Erythroblast (primary cell): ENCODE results near the gene TNNC2.
"Not testable (repeated sequence)": the region's sequence is repeated elsewhere in the genome, so short reads cannot be mapped to it uniquely, and the experiment has no call there.

Source experiments
- GATA1 ChIP-seq: IDR thresholded peaks from 2 replicates; pipeline ENCODE4 v1.6.1; 2011; ENCODE audit warnings: low read depth, mild to moderate bottlenecking, control low read depth, low read length, moderate library complexity
- POLR2A ChIP-seq: IDR thresholded peaks from 2 replicates; pipeline ENCODE4 v1.6.1; 2011; ENCODE audit warnings: mild to moderate bottlenecking, low read length

DNA sequence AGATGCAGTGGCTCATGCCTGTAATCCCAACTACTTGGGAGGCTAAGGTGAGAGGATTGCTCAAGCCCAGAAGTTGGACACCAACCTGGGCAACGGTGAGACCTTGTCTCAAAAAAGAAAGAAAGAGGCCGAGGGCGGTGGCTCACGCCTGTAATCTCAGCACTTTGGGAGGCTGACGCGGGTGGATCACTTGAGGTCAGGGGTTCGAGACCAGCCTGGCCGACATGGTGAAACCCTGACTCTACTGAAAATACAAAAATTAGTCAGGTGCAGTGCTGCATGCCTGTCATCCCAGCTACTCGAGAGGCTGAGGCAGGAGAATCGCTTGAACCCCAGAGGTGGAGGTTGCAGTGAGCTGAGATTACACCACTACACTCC lies 47.0 kb upstream of the TNNC2 start:
- TF ChIP-seq POLR2A, GATA1: not testable (repeated sequence)
